PC-9 (cell line): ENCODE data around the gene PHRF1. TPM values are rescaled to one million over a fixed set of nuclear protein-coding genes. Genes with fewer than 3 reads are reported as not detected.

Experiments
- BruUV-seq: library from RNA; stranded (reverse); fragments of 400-500 nt; replicated peaks from 2 replicates; lab custom pipeline; 2021; lab: Mats Ljungman, UMichigan
- CTCF ChIA-PET: fragments of 300-600 bp; sonication (Branson Sonifier 250); formaldehyde crosslinking; loops from one replicate; lab custom pipeline; 2022; ENCODE audit warnings: antibody characterized with exemption; lab: Charles Lee
- POLR2A ChIA-PET: fragments of 300-600 bp; sonication (Branson Sonifier 250); formaldehyde crosslinking; loops from one replicate; lab custom pipeline; 2022; ENCODE audit warnings: antibody characterized with exemption; ENCODE audit not compliant: unreplicated experiment; lab: Charles Lee
- DNase-seq, 2 experiments: peaks; one replicate each; pipeline versions ENCODE4 v3.0.0 to v3.0.0-alpha.2; 2015 to 2022; ENCODE audit warnings: mixed read lengths in 1 of 2
- H2AFZ ChIP-seq: fragments of 200-600 bp; sonication (generic); 2 replicates; pipeline ENCODE4 v1.8.1; 2017; ENCODE audit warnings: antibody characterized with exemption
- H3F3A ChIP-seq: fragments of 200-600 bp; sonication (generic); 2 replicates; pipeline ENCODE4 v1.8.1; 2017; ENCODE audit warnings: antibody characterized with exemption, mild to moderate bottlenecking, low read depth; ENCODE audit not compliant: insufficient read depth
- H3K27ac ChIP-seq: fragments of 200-600 bp; sonication (generic); 2 replicates; pipeline ENCODE4 v1.6.1; 2016; ENCODE audit warnings: mixed run types
- H3K27me3 ChIP-seq: fragments of 200-600 bp; sonication (generic); 2 replicates; pipeline ENCODE4 v1.6.1; 2016; ENCODE audit warnings: low read depth, mixed run types; ENCODE audit not compliant: insufficient read depth
- H3K36me3 ChIP-seq: fragments of 200-600 bp; sonication (generic); 2 replicates; pipeline ENCODE4 v1.6.1; 2016; ENCODE audit warnings: low read depth, mixed run types
- H3K4me1 ChIP-seq: fragments of 200-600 bp; sonication (generic); replicated peaks from 2 replicates; pipeline ENCODE4 v1.6.1; 2016; ENCODE audit warnings: mixed run types; ENCODE audit not compliant: insufficient read depth
- H3K4me2 ChIP-seq: fragments of 200-600 bp; sonication (generic); 2 replicates; pipeline ENCODE4 v1.6.1; 2017; ENCODE audit warnings: mixed run types
- H3K4me3 ChIP-seq: fragments of 200-600 bp; sonication (generic); 2 replicates; pipeline ENCODE4 v1.6.1; 2016; ENCODE audit warnings: mixed run types
- H3K79me2 ChIP-seq: fragments of 200-600 bp; sonication (generic); 2 replicates; pipeline ENCODE4 v1.6.1; 2017; ENCODE audit warnings: low read depth, mixed run types
- H3K9me2 ChIP-seq: fragments of 200-600 bp; sonication (generic); 2 replicates; pipeline ENCODE4 v1.8.1; 2017; ENCODE audit warnings: mild to moderate bottlenecking; ENCODE audit not compliant: insufficient read depth
- H3K9me3 ChIP-seq: fragments of 200-600 bp; sonication (generic); 2 replicates; pipeline ENCODE4 v1.8.1; 2016; ENCODE audit warnings: low read depth; ENCODE audit not compliant: insufficient read depth
- H4K20me1 ChIP-seq: fragments of 200-600 bp; sonication (generic); 2 replicates; pipeline ENCODE4 v1.8.1; 2017; ENCODE audit not compliant: insufficient read depth
- CTCF ChIP-seq: fragments of 200-600 bp; sonication (generic); conservative IDR thresholded peaks from 2 replicates; pipeline ENCODE4 v1.6.1; 2017; ENCODE audit warnings: mixed run types, antibody characterized with exemption, mild to moderate bottlenecking, moderate library complexity
- EZH2 ChIP-seq: fragments of 200-600 bp; sonication (generic); IDR thresholded peaks from 2 replicates; pipeline ENCODE4 v1.8.0; 2017; ENCODE audit warnings: antibody characterized with exemption, low read depth
- intact Hi-C: fragments of 100-400 bp; cut with micrococcal nuclease; formaldehyde crosslinking; loops from one replicate; pipeline ENCODE4 v1.10.0; 2022; ENCODE audit not compliant: unreplicated experiment
- total RNA-seq: library from RNA; stranded (reverse); gene quantifications from 2 replicates; pipeline ENCODE4 v1.2.3, GENCODE V29; 2021

The PHRF1 gene
- total RNA-seq, 1 experiment from 2014 or later = 21.7 TPM

GRCh38 chr11:563812-564578 is 12.3 kb upstream of the PHRF1 start:
- H3K27me3 ChIP-seq = no peaks in the 10 kb centered on the region
- H3K27ac ChIP-seq = no peak overlapping the region
- CTCF ChIA-PET = no interaction called here
- DNase-seq = peak; percentile 48 to 57
- no TSS peak for BruUV-seq
- no peak overlapping the region for H3K4me2 ChIP-seq
- no peaks in the 10 kb centered on the region for H3K36me3 ChIP-seq
- no peak overlapping the region for H2AFZ ChIP-seq
- H4K20me1 ChIP-seq = no peaks in the 10 kb centered on the region; the same call in 1 of the 2 replicates
- no peaks in the 10 kb centered on the region for H3K9me3 ChIP-seq
- POLR2A ChIA-PET = interaction anchor here (0.5 to 0.6 kb wide), 2 partner anchors 141 to 143 kb away, joined by 5 read pairs; no protein-coding TSS in a partner anchor
- no peaks in the 10 kb centered on the region for H3K9me2 ChIP-seq
- H3F3A ChIP-seq = peaks cover 4% of the 10 kb centered on the region; the same call in 1 of the 2 replicates
- TF ChIP-seq CTCF = no peak
- intact Hi-C loops = loop anchor here (10.0 kb wide), 1 partner anchor 161 kb away; no protein-coding TSS in a partner anchor
- peaks cover 10% of the 10 kb centered on the region; the same call in 1 of the 2 replicates for H3K79me2 ChIP-seq
- no peak overlapping the region for H3K4me3 ChIP-seq
- 0 out of 2 replicates have a peak, but pooled peaks cover under 1% of the 10 kb centered on the region for H3K4me1 ChIP-seq

- DNase-seq = no peak
- H3K27ac ChIP-seq = no peak overlapping the region
- no peaks in the 10 kb centered on the region for H3K36me3 ChIP-seq
- no peaks in the 10 kb centered on the region for H3K27me3 ChIP-seq
- H4K20me1 ChIP-seq = no peaks in the 10 kb centered on the region; the same call in 1 of the 2 replicates
- H3F3A ChIP-seq = no peaks in the 10 kb centered on the region; the same call in 1 of the 2 replicates
- H3K9me3 ChIP-seq = no peaks in the 10 kb centered on the region
- H3K4me3 ChIP-seq = no peak overlapping the region
- BruUV-seq = no TSS peak
- peaks cover 10% of the 10 kb centered on the region; the same call in 1 of the 2 replicates for H3K79me2 ChIP-seq
- H2AFZ ChIP-seq = no peak overlapping the region
- POLR2A ChIA-PET = no interaction called here
- H3K4me1 ChIP-seq = 0 out of 2 replicates have a peak, but pooled peaks cover 6% of the 10 kb centered on the region
- CTCF ChIA-PET = interaction anchor here (0.7 kb wide), 1 partner anchor 177 kb away, joined by 4 read pairs; no protein-coding TSS in a partner anchor
- no peak overlapping the region for H3K4me2 ChIP-seq
- H3K9me2 ChIP-seq = no peaks in the 10 kb centered on the region
- intact Hi-C loops = loop anchor here (10.0 kb wide), 1 partner anchor 159 kb away; no protein-coding TSS in a partner anchor
- TF ChIP-seq CTCF (no peak), EZH2 (no peak)
Observed at GRCh38 chr11:565921-566509, 10.3 kb upstream of the PHRF1 start.

GRCh38 chr11:567011-567628 is 9.2 kb upstream of the PHRF1 start:
- H3K4me3 ChIP-seq = no peak overlapping the region; the same call in 1 of the 2 replicates
- peak overlapping the region; percentile 78 for H3K4me2 ChIP-seq
- H3K9me3 ChIP-seq = no peaks in the 10 kb centered on the region
- H3K27ac ChIP-seq = no peak overlapping the region
- H3K9me2 ChIP-seq = no peaks in the 10 kb centered on the region
- H3K27me3 ChIP-seq = no peaks in the 10 kb centered on the region
- no peak for DNase-seq
- no TSS peak for BruUV-seq
- H3K79me2 ChIP-seq = peaks cover 1% of the 10 kb centered on the region; the same call in 1 of the 2 replicates
- TF ChIP-seq CTCF = no peak
- 0 out of 2 replicates have a peak, but pooled peaks cover 6% of the 10 kb centered on the region for H3K4me1 ChIP-seq
- no peaks in the 10 kb centered on the region; the same call in 1 of the 2 replicates for H3F3A ChIP-seq
- no peaks in the 10 kb centered on the region for H3K36me3 ChIP-seq
- ChIA-PET CTCF (no interaction called here), POLR2A (no interaction called here)
- intact Hi-C loops = loop anchor here (10.0 kb wide), 1 partner anchor 158 kb away; no protein-coding TSS in a partner anchor
- no peak overlapping the region for H2AFZ ChIP-seq
- no peaks in the 10 kb centered on the region for H4K20me1 ChIP-seq
